Keratinocyte (primary cell): Measurements from ENCODE around the gene RBM25. TPM values are rescaled to one million over a fixed set of nuclear protein-coding genes. Genes with fewer than 3 reads are reported as not detected.

Experiments used
- DNase-seq: peaks from one replicate; pipeline ENCODE4 v3.0.0-alpha.2; 2011; ENCODE audit warnings: low read depth, missing footprints, low spot score
- FAIRE-seq: peaks from 2 replicates; lab custom pipeline; 2011; peaks lifted over from hg19 to GRCh38; lab: Jason Lieb, UNC
- H2AFZ ChIP-seq: 2 replicates; pipeline ENCODE4 v1.6.0; 2012; ENCODE audit warnings: low read length, control low read depth, inconsistent platforms; ENCODE audit not compliant: control insufficient read depth
- H3K27ac ChIP-seq: 2 replicates; pipeline ENCODE4 v1.5.1; 2011; ENCODE audit warnings: low read length; ENCODE audit not compliant: control insufficient read depth, insufficient read depth
- H3K27me3 ChIP-seq: 3 replicates; pipeline ENCODE4 v1.6.0; 2011; ENCODE audit warnings: low read length; ENCODE audit not compliant: control insufficient read depth, insufficient read depth; ENCODE audit errors: extremely low read depth
- H3K36me3 ChIP-seq, 2 experiments: 2 replicates in 1 of 2; 3 replicates in 1 of 2; pipeline ENCODE4 v1.5.1; 2011; ENCODE audit warnings: low read length in 2 of 2, mild to moderate bottlenecking in 1 of 2; ENCODE audit not compliant: control insufficient read depth in 2 of 2, insufficient read depth in 2 of 2; ENCODE audit errors: extremely low read depth in 1 of 2
- H3K4me1 ChIP-seq: 3 replicates; pipeline ENCODE4 v1.5.1; 2011; ENCODE audit warnings: low read length; ENCODE audit not compliant: control insufficient read depth, insufficient read depth; ENCODE audit errors: extremely low read depth
- H3K4me2 ChIP-seq: 3 replicates; pipeline ENCODE4 v1.6.0; 2011; ENCODE audit warnings: low read depth, low read length; ENCODE audit not compliant: control insufficient read depth, insufficient read depth; ENCODE audit errors: extremely low read depth
- H3K4me3 ChIP-seq, 3 experiments: fragments of 200-600 bp in 1 of 3; sonication (generic) in 1 of 3; 2 replicates in 2 of 3; 3 replicates in 1 of 3; pipeline ENCODE4 v1.5.1; 2011 to 2016; ENCODE audit warnings: low read length in 3 of 3, mild to moderate bottlenecking in 3 of 3, control low read depth in 2 of 3, inconsistent platforms in 1 of 3, low read depth in 1 of 3, mixed read lengths in 1 of 3, mixed run types in 1 of 3, moderate library complexity in 1 of 3; ENCODE audit not compliant: control insufficient read depth in 2 of 3, insufficient read depth in 2 of 3; ENCODE audit errors: extremely low read depth in 1 of 3
- H3K79me2 ChIP-seq: 2 replicates; pipeline ENCODE4 v1.6.0; 2012; ENCODE audit warnings: low read length; ENCODE audit not compliant: control insufficient read depth, insufficient read depth
- H3K9ac ChIP-seq: 3 replicates; pipeline ENCODE4 v1.6.0; 2011; ENCODE audit warnings: low read length; ENCODE audit not compliant: control insufficient read depth, insufficient read depth; ENCODE audit errors: extremely low read depth
- H3K9me1 ChIP-seq: 3 replicates; pipeline ENCODE4 v1.6.0; 2011; ENCODE audit warnings: low read length; ENCODE audit not compliant: control insufficient read depth, insufficient read depth; ENCODE audit errors: extremely low read depth
- H3K9me3 ChIP-seq: 2 replicates; pipeline ENCODE4 v1.5.1; 2012; ENCODE audit warnings: low read depth, low read length; ENCODE audit not compliant: control insufficient read depth
- H4K20me1 ChIP-seq: 3 replicates; pipeline ENCODE4 v1.6.0; 2011; ENCODE audit warnings: low read length; ENCODE audit not compliant: control insufficient read depth, insufficient read depth; ENCODE audit errors: extremely low read depth
- EZH2 ChIP-seq: IDR thresholded peaks from one replicate; pipeline ENCODE4 v1.6.1; 2012; ENCODE audit warnings: inconsistent platforms, mild to moderate bottlenecking, low read length, moderate library complexity
- dilution Hi-C: fragments of 300-500 bp; cut with MboI; formaldehyde crosslinking; loops from one replicate; pipeline ENCODE4 v1.7.0; 2020; ENCODE audit warnings: low sequenced_read_pairs; ENCODE audit not compliant: extremely low pct_ligation_motif_present
- polyA plus RNA-seq, 5 experiments: library from polyadenylated mRNA; depleted of rRNA in 3 of 5; stranded (reverse) in 3 of 5; stranded (forward) in 1 of 5; unstranded in 1 of 5; fragments of >200 nt; gene quantifications; 1 replicate in 1 of 5; 2 replicates in 3 of 5; 3 replicates in 1 of 5; pipeline versions ENCODE4 v1.2.1 to v1.2.3, GENCODE V29; 2011 to 2012; ENCODE audit warnings: missing spikeins in 2 of 5, low read depth in 1 of 5, low replicate concordance in 1 of 5
- TF ChIP-seq, protein P1 (sequence below), 3 experiments: IDR thresholded peaks in 1 of 3; conservative IDR thresholded peaks in 1 of 3; optimal IDR thresholded peaks in 1 of 3; 2 replicates in 2 of 3; 3 replicates in 1 of 3; pipeline versions ENCODE3 to v1.5.1; 2011; ENCODE audit warnings: low read length in 3 of 3, mild to moderate bottlenecking in 3 of 3, moderate library complexity in 2 of 3, control low read depth in 1 of 3, inconsistent platforms in 1 of 3; ENCODE audit not compliant: insufficient read depth in 2 of 3; ENCODE audit errors: extremely low read depth in 1 of 3

Gene RBM25
- polyA plus RNA-seq, 1 donor (not counting 4 experiments of a cell fraction or from before 2014, with no cell fraction given), result 47.4 TPM

DNA sequence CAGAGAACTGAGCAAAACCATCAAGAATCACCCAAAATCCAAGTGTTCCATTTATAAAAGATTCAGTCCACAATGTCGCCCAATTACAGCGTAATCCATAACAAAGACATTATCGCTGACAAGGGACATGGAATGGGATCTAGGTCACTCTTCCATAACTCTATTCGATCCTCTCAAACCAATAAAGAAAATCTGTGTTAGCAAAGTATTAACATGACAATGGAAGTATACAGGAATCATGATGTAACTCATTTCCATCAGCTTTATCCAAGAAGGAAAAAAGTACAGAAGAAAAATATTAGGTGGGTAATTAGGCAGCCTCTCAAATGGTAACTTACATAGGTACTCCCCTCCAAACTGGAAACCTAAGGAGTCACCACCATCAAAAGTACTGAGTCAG lies 36.3 kb upstream of the RBM25 start:
- Histone ChIP-seq H2AFZ (no peak overlapping the region), H3K9ac (no peak overlapping the region), H3K4me3 (no peak overlapping the region), H3K9me3 (no peaks in the 10 kb centered on the region), H3K27me3 (no peaks in the 10 kb centered on the region), H3K4me1 (peaks cover 7% of the 10 kb centered on the region), H3K36me3 (peaks cover 9% of the 10 kb centered on the region in 2 experiments), H3K27ac (no peak overlapping the region), H4K20me1 (no peaks in the 10 kb centered on the region), H3K9me1 (no peaks in the 10 kb centered on the region), H3K4me2 (no peak overlapping the region), H3K79me2 (peaks cover 34% of the 10 kb centered on the region)
- no peak for TF ChIP-seq EZH2
- FAIRE-seq, result no peak
- dilution Hi-C loops, result no loop called here
- DNase-seq, result no peak

DNA sequence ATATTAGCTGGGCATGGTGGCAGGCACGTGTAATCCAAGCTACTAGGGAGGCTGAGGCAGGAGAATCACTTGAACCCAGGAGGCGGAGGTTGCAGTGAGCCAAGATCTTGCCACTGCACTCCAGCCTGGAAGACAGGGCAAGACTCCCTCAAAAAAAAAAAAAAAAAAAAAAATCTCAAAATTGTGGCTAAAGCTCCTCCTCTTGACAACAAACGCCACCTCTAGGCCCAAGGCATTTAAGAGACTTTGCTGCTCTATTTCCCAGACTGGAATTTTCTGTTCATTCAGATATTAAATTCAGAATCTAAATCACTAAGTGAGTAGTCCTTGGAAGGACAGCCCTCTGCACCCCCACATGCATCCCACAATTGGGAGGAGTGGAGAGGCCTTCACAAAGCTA lies 32.8 kb upstream of the RBM25 start:
- no peaks in the 10 kb centered on the region for H4K20me1 ChIP-seq
- no peak overlapping the region for H3K27ac ChIP-seq
- no peak for FAIRE-seq
- no peaks in the 10 kb centered on the region for H3K9me1 ChIP-seq
- H3K79me2 ChIP-seq, result peaks cover 32% of the 10 kb centered on the region
- TF ChIP-seq, protein P1, sequence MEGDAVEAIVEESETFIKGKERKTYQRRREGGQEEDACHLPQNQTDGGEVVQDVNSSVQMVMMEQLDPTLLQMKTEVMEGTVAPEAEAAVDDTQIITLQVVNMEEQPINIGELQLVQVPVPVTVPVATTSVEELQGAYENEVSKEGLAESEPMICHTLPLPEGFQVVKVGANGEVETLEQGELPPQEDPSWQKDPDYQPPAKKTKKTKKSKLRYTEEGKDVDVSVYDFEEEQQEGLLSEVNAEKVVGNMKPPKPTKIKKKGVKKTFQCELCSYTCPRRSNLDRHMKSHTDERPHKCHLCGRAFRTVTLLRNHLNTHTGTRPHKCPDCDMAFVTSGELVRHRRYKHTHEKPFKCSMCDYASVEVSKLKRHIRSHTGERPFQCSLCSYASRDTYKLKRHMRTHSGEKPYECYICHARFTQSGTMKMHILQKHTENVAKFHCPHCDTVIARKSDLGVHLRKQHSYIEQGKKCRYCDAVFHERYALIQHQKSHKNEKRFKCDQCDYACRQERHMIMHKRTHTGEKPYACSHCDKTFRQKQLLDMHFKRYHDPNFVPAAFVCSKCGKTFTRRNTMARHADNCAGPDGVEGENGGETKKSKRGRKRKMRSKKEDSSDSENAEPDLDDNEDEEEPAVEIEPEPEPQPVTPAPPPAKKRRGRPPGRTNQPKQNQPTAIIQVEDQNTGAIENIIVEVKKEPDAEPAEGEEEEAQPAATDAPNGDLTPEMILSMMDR (optimal IDR thresholded peaks at IDR 0.05 in 1 of 3, IDR thresholded peaks at IDR 0.05 in 1 of 3, conservative IDR thresholded peaks at IDR 0.05 in 1 of 3; ENCODE audit: extremely low read depth in 1 of 3, insufficient read depth in 2 of 3, low read length in 3 of 3), result no peak
- TF ChIP-seq EZH2, result no peak
- no peaks in the 10 kb centered on the region for H3K9me3 ChIP-seq
- dilution Hi-C loops, result no loop called here
- no peaks in the 10 kb centered on the region for H3K27me3 ChIP-seq
- H3K4me1 ChIP-seq, result peaks cover 13% of the 10 kb centered on the region
- peak overlapping the region; percentile 74 for H3K9ac ChIP-seq
- no peak overlapping the region for H2AFZ ChIP-seq
- H3K4me2 ChIP-seq, result peak overlapping the region; percentile 93
- DNase-seq, result no peak
- peak overlapping the region; percentile 59 to 70 (median 64) for H3K4me3 ChIP-seq
- peaks cover 6 to 9% of the 10 kb centered on the region in 2 experiments for H3K36me3 ChIP-seq
